NCI-H187 treated with DMSO at 0.1 percent for 48 hours (cell line): ENCODE measurements around the gene FBN1.

Experiments used
- DNase-seq: peaks from one replicate; lab custom pipeline; 2025; lab: John Stamatoyannopoulos, UW

The FBN1 gene

DNA sequence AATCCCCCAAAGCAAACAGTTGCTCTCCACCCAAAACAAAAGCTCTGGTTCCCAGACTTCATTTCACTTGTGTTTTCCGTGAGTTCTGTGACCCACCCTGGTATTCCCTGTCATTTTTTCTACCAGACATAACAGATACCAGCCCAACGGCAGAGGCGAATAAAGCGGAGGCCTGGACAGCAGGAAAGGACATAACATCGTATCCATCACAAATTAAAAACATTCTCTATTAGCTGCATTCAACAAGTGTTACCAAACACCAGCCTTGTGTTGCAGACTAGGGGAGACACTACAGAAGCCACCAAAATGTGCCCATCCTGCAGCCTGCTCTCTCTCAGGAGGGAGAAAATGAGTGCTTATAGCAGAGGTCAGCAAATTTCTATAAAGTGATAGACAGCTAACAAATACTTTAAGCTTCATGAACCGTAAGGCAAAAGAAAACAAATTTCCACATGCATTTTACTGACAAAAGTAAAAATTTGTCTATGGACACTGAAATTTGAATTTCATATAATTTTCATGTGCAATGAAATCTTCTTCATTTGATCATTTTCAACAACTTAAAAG lies 7.1 kb upstream of the FBN1 start:
- no peak for DNase-seq

DNA sequence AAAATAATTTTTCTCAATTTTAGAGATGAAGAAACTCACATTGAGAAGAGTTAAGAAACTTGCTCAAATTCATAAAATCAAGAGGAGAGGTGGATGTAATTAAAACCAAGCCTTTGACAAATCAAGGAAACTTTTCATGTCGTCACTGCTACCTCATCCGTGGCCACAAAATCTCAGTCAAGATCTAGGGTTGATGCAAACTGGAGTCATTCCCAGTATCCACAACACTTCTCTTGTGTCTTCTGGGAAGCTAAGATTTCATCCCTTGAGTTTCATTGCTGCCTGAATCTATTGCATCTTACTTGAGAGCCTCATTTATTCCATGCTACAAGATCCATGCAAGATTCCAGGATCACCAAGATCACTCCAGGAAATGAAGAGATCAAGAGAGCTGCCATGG lies 5.4 kb upstream of the FBN1 start:
- DNase-seq = no peak

GRCh38 chr15:48647962-48648361 lies 2.5 kb upstream of the FBN1 start:
- no peak for DNase-seq

- no peak for DNase-seq
Observed at GRCh38 chr15:48646331-48646730, 822 bp upstream of the FBN1 start.

DNA sequence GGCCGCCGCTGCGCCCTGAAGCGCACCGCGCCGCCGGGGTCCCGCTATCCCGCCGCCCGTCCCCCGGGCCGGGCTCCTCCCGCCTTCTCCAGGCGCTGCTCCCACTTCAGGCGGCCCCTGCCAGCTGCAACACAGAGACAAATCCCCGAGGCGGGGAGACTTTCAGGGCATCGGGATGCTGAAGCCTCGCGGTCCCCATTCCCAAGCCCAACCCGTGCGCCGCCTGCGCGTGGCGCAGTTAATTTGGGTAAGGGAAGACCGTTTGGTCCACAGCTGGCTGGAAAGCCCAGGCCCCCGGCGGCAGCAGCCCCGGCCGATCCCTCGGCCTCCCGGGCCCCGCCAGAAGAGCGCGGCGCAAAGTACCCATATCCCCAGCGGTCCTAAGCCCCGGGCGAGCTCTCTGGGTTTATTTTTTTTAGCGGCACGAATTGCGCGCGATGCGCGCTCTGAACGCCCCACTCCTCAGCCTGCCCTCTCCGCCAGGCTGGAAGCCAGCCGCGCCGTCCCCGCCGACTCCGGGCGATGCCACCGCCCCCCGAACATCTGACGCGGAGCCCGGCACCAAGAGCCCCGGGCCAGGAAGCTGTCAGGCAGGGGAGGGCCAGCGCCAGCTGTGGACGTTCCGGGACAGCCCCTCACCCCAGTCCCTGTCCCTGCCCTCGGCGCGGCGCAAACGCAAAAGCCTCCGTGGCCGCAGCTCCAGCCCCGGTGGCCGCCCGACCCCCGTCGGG lies 517 bp downstream of the FBN1 start:
- no peak for DNase-seq

DNA sequence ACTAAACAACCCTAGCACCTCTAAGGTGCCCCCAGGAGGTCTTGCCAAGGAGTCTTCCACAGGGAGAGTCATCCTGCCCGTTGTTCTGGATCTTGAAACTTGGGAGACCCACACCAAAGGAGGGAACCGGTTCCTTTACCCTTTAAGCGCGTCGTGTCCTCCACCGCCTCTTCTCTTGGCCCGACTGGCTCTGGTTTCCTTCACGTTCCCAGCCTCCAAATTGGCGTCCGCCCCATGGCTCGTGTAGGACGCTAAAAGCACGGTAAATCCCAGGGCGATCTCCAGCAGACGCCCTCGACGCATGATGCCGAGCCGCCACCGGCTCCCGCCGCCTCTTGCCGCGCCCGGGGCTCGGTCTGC lies 1.1 kb downstream of the FBN1 start:
- DNase-seq = no peak

DNA sequence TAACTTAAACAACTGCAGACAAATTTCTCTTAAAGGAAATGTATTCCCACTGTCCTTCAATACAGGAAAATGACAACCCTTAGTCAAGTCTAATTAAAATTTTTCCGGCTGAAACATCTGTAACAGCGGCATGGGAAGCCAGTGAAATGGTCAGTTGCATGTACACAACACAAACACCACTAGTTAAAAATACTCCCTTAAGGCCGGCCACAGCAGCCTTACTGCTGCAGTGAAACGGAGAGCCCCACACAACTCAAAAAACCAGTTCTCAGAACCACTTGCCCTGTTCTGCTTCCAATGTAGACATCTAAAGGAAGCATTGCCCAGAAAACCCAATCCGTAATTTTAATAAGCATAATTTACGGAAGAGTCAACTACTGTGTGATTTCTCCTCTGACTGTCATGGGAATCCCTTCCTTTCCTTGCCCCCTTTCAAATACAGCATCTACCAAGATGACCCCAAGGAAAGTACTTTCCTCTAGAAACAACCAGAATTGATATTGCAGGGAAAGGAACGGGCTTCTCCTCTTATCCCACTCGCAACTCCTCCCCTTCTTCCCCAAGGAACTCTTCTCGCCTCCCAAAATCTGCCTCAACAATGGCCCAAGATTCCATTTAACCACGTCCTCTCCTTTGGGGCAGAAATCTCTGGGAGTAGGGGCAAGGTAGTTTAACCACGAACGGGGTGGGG lies 1.6 kb downstream of the FBN1 start:
- DNase-seq = no peak

DNA sequence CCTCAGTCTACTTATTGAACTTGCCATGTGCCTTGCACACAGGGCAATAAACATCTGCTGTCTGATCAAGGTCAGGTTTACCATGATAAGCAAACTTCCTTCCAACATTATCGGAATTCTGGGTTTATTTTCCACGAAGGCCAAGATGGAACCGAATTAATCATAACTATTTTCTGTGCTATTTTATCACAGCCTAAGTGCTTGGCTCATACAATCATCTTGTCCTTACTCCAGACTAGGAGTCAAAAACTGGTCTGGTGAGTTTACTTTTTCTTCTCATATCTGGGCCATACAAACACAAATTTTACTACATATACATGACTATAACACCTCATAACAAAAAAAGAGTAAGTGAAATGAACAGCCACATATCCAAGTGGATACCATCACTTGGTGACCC lies 2.3 kb downstream of the FBN1 start:
- no peak for DNase-seq

- DNase-seq = no peak
Observed at GRCh38 chr15:48642795-48643194, 2.7 kb downstream of the FBN1 start.

DNA sequence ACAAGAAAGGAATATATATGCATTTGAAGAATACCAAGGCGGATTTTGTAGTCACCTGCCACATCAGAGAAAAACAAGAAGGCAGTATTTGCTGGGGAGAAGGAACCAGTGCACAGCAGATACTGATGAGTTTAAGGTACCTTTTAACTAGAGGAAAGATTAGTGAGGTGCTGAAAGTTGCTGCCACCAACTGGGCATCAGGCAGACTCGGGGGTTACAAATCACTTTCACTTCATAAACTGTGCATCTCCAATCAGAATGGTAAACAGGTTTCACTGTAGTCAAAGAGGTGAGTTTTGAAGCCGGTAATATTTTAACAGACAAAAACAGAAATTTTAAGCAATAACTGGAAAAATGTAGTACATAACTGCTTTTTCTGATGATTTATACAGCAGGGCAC lies 4.1 kb downstream of the FBN1 start:
- no peak for DNase-seq

GRCh38 chr15:48638963-48639362 lies 6.5 kb downstream of the FBN1 start:
- no peak for DNase-seq

DNA sequence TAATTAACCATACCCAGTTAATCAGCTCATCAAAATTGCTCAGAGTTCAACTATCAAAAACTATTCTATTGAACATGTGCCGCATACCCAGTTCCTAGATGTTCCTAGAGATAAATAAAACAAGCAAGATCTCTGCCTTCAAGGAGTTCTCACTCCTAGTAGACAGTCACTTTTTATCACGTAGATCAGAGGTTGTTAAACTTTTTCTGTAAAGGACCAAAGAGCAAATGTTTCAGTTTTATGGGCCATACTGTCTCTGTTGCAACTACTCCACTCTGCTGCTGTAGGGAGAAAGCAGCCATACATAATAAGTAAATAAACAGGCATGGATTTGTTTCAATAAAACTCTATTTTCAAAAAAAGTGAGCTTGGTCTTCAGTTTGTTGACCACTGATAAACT lies 7.9 kb downstream of the FBN1 start:
- no peak for DNase-seq

DNA sequence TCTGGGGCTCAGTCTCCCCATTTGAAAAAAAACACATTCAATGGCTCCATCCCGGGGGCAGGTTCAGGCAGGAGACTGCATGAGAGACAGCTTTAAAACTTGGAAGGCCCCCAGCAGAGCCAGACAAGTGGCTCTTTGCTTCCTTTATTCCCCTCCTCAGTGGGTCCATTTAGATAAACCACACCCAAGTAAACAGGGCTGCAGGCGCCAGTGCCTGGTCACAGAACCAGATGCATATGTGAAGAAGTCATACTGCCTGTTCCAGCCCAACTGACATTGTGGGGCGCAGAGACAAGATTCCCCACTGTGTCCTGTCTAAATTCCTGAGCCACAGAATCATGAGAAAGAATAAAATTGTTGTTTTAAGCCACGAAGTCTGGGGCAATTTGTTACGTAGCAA lies 9.0 kb downstream of the FBN1 start:
- DNase-seq = no peak

DNA sequence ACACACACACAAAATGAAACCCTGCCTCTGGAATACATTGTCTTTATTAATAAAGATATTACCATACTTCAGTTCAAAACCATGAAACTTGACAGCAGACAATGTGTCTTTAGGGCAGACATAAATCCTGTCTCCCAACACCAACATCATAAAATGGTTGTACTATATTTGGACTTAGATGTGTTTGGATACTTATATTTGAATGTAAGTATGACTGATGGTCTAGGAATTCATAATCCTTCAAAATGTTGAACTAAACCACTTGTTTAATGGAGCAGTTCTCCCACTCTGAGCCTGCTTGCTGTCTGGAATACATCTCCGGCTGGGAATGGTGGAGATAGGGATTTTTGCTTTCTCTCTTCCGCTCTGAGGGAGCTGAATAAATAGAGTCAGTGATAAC lies 10.6 kb downstream of the FBN1 start:
- no peak for DNase-seq

GRCh38 chr15:48634096-48634495 lies 11.4 kb downstream of the FBN1 start:
- no peak for DNase-seq

GRCh38 chr15:48632651-48633050 lies 12.9 kb downstream of the FBN1 start:
- DNase-seq = no peak

- no peak for DNase-seq
Observed at GRCh38 chr15:48631176-48631770, 14.2 kb downstream of the FBN1 start.

DNA sequence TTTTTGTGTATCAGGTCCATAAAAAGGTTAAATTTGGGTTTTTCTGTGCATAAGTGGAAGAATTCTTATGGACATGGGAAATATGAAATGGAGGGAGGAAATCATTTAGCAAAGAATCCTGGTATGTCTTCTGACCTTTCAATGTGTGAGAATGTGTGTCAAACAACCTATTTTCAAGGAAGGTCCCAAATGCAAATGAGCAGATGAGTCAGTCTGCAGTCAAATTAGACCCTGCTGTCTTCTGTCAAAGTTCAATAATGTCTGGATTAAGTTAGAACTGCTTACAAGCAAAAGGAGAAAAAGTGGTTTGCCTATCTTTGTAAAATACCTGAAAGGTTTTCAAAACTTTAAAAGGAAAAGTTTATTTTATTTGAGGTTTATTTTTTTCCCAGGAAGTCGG lies 15.3 kb downstream of the FBN1 start:
- DNase-seq = no peak

- DNase-seq = no peak
Observed at GRCh38 chr15:48628832-48629231, 16.7 kb downstream of the FBN1 start.

DNA sequence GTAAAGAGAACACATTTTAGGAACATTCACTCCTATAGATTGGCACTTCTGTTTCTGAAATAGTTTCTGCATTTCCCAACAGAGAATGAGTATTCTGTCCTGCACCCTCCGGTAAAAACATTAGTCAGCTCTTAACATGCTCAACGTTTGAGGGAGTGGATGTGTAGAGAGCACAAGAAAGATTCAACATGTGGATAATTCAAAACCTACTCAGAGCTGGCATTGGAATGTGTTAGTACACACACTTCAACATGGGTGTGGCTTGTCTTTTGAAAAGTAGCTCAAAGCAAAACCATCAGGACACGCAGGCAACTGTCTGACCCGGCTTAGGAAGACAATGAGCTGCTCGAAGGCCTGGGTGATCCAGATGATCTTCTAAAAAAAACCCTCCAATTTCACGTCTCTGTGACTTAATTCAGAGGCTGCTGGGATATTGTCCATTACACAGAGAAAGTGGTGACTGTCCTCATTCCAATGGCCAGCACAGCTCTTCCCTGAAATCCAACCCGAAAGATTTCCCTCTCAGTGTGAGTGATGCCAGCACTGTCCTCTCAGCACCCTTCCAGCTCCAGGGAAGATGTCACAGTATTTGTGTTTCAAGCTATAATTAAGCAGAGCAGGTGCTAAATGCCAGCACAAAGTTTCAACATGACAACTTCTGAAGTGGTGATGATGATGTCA lies 18.1 kb downstream of the FBN1 start:
- no peak for DNase-seq

DNA sequence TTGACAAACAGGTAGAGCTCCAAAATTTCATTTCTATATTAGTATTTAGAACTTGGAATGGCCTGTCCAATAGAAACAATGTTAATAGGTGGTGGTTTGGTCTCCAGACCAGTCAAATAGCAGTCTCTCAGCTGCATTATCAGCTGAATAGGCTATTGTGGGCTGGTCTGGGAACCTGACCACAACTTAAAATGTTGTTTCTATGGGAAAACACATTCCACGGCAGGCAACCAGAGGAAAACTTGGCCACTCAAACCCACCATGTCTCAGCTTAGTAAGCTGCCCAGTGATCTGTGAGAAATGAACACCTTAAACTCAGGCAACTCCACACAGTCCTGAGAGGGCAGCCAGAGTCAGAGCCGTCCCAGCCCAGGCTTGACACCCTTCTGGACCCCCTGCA lies 20.4 kb downstream of the FBN1 start:
- no peak for DNase-seq

DNA sequence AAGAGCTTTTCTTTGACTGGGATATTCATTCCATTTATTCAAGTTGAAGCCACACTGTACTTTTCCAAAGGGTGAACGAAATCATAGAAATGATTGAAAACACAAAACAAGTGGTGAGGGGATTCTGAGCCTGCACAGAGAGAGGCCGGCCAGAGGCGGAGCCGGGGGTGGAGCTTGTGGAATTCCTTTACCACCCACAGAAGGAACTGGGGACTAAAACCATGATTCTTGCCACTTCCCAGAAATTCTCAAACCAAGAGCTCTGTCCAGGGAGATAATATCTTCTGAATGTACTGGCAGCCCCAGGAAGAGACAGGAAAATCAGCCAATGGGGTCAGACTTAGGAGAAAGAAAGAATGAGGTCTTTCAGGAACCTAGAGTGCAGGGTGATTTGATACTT lies 20.8 kb downstream of the FBN1 start:
- DNase-seq = no peak

DNA sequence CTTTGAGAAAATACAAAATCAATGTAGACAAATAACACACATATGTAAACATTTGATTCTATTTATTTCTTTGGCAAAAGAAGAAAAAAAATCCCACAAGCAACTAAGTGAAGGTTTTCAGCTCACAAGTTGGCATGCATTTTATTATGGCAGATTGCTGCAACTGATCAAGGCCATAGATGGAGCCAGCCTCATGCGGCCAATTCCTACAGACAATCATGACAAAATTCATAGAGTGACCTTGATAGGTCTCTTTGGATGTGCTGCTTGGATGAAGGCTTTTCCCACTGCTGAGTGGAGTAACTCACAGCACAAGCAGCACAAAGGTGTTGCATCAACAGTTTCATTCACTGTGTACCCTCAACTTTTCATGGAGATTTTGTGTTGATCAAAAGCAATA lies 22.1 kb downstream of the FBN1 start:
- no peak for DNase-seq
